ENCODE results near the gene ZNF746. TPM values are rescaled to one million over a fixed set of nuclear protein-coding genes. Genes with fewer than 3 reads are reported as not detected.
A peak's percentile ranks its signal among the peaks of the same experiment; 100 is the strongest.

ZNF746 gene
- total and polyA plus RNA-seq, 2 of the 13 experiments (the other 11 are each of a cell fraction or from before 2014, with no cell fraction given) = 3.8 to 8.1 TPM

DNA sequence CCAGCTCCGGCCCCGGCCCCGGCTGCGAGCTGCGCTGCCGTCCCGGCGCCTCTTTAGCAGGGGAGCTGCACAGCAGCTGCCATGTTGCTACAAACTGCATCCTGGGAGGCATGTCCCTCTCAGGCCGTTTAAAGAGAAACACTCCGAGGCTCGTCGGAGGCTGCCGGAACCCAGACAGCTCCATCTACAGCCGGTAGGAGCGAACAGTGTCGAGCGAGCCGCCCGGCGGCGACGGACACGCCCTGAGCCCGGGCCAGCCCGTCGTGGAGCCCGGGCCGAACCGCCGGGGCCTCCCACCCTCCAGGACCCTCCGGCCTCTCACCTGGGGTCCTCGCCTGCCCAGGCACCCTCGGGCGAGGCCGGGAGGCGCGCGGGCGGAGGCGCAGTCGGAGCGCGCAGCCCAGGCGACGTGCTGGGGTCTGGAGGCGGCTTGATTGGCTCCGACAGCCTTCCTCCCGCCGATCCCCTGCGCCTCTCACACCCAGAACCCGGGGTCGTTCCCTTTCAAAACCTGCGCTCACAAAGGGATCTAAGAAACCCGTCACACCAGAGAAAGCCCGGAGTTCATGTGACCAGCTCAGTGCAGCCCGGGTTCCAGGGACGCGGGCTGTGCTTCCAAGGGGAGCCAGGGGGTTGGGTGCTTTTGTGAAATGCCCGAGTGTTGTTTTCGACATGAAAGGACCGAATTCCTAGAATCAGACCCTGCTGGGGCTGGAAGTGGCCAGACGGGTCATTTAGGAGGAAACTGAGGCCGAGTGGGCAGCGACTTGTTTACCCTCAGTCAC, 36.9 kb downstream of the ZNF746 start, which contains the start of gene ZNF777 (continued):
- TF ChIP-seq, protein P1, sequence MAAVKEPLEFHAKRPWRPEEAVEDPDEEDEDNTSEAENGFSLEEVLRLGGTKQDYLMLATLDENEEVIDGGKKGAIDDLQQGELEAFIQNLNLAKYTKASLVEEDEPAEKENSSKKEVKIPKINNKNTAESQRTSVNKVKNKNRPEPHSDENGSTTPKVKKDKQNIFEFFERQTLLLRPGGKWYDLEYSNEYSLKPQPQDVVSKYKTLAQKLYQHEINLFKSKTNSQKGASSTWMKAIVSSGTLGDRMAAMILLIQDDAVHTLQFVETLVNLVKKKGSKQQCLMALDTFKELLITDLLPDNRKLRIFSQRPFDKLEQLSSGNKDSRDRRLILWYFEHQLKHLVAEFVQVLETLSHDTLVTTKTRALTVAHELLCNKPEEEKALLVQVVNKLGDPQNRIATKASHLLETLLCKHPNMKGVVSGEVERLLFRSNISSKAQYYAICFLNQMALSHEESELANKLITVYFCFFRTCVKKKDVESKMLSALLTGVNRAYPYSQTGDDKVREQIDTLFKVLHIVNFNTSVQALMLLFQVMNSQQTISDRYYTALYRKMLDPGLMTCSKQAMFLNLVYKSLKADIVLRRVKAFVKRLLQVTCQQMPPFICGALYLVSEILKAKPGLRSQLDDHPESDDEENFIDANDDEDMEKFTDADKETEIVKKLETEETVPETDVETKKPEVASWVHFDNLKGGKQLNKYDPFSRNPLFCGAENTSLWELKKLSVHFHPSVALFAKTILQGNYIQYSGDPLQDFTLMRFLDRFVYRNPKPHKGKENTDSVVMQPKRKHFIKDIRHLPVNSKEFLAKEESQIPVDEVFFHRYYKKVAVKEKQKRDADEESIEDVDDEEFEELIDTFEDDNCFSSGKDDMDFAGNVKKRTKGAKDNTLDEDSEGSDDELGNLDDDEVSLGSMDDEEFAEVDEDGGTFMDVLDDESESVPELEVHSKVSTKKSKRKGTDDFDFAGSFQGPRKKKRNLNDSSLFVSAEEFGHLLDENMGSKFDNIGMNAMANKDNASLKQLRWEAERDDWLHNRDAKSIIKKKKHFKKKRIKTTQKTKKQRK (IDR thresholded peaks at IDR 0.05; ENCODE audit: low read length) = no peak
- TF ChIP-seq ZNF367 (CRISPR knock-in tag; IDR thresholded peaks at IDR 0.05; ENCODE audit: borderline replicate concordance) (no peak), GABPB1 (CRISPR knock-in tag; IDR thresholded peaks at IDR 0.05) (peak; percentile 73), ZBTB38 (CRISPR knock-in tag; IDR thresholded peaks at IDR 0.05) (peak; percentile 35; the same call in 1 of the 2 replicates), ZFP82 (CRISPR knock-in tag; IDR thresholded peaks at IDR 0.05; ENCODE audit: borderline replicate concordance) (no peak), SMYD3 (CRISPR knock-in tag; IDR thresholded peaks at IDR 0.05) (no peak), SNRNP70 (IDR thresholded peaks at IDR 0.05; ENCODE audit: low read depth, low read length) (no peak), EZH2 (conservative IDR thresholded peaks at IDR 0.05; ENCODE audit: low read depth, low read length) (no peak), ZMYM3 (CRISPR knock-in tag; IDR thresholded peaks at IDR 0.05) (no peak), REXO4 (CRISPR knock-in tag; IDR thresholded peaks at IDR 0.05; ENCODE audit: borderline replicate concordance) (no peak), HES4 (CRISPR knock-in tag; IDR thresholded peaks at IDR 0.05; ENCODE audit: borderline replicate concordance) (no peak), AKAP8 (CRISPR knock-in tag; IDR thresholded peaks at IDR 0.05) (no peak), NFATC3 (CRISPR knock-in tag; IDR thresholded peaks at IDR 0.05) (no peak), KMT2B (CRISPR knock-in tag; IDR thresholded peaks at IDR 0.05) (peak; percentile 73), ZBTB20 (CRISPR knock-in tag; IDR thresholded peaks at IDR 0.05; ENCODE audit: borderline replicate concordance, low read depth) (no peak), CEBPG (CRISPR knock-in tag; IDR thresholded peaks at IDR 0.05) (no peak), ZNF251 (CRISPR knock-in tag; IDR thresholded peaks at IDR 0.05) (no peak)
- TF ChIP-seq, protein P2, sequence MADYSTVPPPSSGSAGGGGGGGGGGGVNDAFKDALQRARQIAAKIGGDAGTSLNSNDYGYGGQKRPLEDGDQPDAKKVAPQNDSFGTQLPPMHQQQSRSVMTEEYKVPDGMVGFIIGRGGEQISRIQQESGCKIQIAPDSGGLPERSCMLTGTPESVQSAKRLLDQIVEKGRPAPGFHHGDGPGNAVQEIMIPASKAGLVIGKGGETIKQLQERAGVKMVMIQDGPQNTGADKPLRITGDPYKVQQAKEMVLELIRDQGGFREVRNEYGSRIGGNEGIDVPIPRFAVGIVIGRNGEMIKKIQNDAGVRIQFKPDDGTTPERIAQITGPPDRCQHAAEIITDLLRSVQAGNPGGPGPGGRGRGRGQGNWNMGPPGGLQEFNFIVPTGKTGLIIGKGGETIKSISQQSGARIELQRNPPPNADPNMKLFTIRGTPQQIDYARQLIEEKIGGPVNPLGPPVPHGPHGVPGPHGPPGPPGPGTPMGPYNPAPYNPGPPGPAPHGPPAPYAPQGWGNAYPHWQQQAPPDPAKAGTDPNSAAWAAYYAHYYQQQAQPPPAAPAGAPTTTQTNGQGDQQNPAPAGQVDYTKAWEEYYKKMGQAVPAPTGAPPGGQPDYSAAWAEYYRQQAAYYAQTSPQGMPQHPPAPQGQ (CRISPR knock-in tag; IDR thresholded peaks at IDR 0.05; ENCODE audit: borderline replicate concordance) = no peak
- TF ChIP-seq, protein P3, sequence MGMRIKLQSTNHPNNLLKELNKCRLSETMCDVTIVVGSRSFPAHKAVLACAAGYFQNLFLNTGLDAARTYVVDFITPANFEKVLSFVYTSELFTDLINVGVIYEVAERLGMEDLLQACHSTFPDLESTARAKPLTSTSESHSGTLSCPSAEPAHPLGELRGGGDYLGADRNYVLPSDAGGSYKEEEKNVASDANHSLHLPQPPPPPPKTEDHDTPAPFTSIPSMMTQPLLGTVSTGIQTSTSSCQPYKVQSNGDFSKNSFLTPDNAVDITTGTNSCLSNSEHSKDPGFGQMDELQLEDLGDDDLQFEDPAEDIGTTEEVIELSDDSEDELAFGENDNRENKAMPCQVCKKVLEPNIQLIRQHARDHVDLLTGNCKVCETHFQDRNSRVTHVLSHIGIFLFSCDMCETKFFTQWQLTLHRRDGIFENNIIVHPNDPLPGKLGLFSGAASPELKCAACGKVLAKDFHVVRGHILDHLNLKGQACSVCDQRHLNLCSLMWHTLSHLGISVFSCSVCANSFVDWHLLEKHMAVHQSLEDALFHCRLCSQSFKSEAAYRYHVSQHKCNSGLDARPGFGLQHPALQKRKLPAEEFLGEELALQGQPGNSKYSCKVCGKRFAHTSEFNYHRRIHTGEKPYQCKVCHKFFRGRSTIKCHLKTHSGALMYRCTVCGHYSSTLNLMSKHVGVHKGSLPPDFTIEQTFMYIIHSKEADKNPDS (CRISPR knock-in tag; IDR thresholded peaks at IDR 0.05) = peak; percentile 60; the same call in 1 of the 2 replicates
- TF ChIP-seq, protein P4, sequence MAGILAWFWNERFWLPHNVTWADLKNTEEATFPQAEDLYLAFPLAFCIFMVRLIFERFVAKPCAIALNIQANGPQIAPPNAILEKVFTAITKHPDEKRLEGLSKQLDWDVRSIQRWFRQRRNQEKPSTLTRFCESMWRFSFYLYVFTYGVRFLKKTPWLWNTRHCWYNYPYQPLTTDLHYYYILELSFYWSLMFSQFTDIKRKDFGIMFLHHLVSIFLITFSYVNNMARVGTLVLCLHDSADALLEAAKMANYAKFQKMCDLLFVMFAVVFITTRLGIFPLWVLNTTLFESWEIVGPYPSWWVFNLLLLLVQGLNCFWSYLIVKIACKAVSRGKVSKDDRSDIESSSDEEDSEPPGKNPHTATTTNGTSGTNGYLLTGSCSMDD (CRISPR knock-in tag; IDR thresholded peaks at IDR 0.05) = no peak
